ENCODE results near the gene LAMTOR3.

- TF ChIP-seq POLR2AphosphoS5 (IDR thresholded peaks at IDR 0.05; ENCODE audit: low read depth, low read length) (no peak), TAF1 (IDR thresholded peaks at IDR 0.05; ENCODE audit: low read depth, low read length) (no peak), PAX5 (IDR thresholded peaks at IDR 0.05; ENCODE audit: insufficient read depth, low read length, severe bottlenecking) (no peak), POLR2A (IDR thresholded peaks at IDR 0.05; ENCODE audit: low read depth, low read length) (no peak), POU2F2 (IDR thresholded peaks at IDR 0.05; ENCODE audit: low read depth, low read length) (no peak), SPI1 (IDR thresholded peaks at IDR 0.05; ENCODE audit: low read depth, low read length) (no peak)
Observed at GRCh38 chr4:99934891-99935290, 40.7 kb upstream of the LAMTOR3 start.
